HS-27A (cell line): ENCODE data around the gene ZNF224.

Experiments used
- DNase-seq: peaks from one replicate; pipeline ENCODE4 v3.0.0-alpha.2; 2012; ENCODE audit warnings: low read depth, missing footprints

ZNF224 gene

GRCh38 chr19:44131955-44132354 is 37.8 kb downstream of the ZNF224 start:
- DNase-seq: no peak

- DNase-seq: peak; percentile 66
Observed at GRCh38 chr19:44141191-44142058, 47.3 kb downstream of the ZNF224 start, which contains the start of gene ZNF234. Gene ZNF234, plus strand, starts transcription at chr19:44141554. Its CDS starts 3,079 bp downstream, at chr19:44144633.

GRCh38 chr19:44142059-44142433 is 47.9 kb downstream of the ZNF224 start:
- DNase-seq: no peak

- DNase-seq: no peak
Observed at GRCh38 chr19:44149776-44150175, 55.6 kb downstream of the ZNF224 start.

- DNase-seq: no peak
Observed at GRCh38 chr19:44151491-44151890, 57.3 kb downstream of the ZNF224 start.

- DNase-seq: no peak
Observed at GRCh38 chr19:44156475-44156874, 62.3 kb downstream of the ZNF224 start.
